Endothelial cell (in vitro differentiated cells): Measurements from ENCODE around the gene ABCD2. TPM values are rescaled to one million over a fixed set of nuclear protein-coding genes. Genes with fewer than 3 reads are reported as not detected.

Source experiments
- DNase-seq: peaks from one replicate; pipeline ENCODE4 v3.0.0; 2021; ENCODE audit warnings: low spot score
- H3K27ac Mint-ChIP-seq: one replicate; pipeline ENCODE4 v1.8.0; 2021; ENCODE audit warnings: mixed read lengths, inconsistent platforms; ENCODE audit not compliant: unreplicated experiment
- H3K27me3 Mint-ChIP-seq: one replicate; pipeline ENCODE4 v1.8.0; 2021; ENCODE audit warnings: mild to moderate bottlenecking, moderate library complexity, mixed read lengths, inconsistent platforms; ENCODE audit not compliant: unreplicated experiment
- H3K36me3 Mint-ChIP-seq: one replicate; pipeline ENCODE4 v1.8.0; 2021; ENCODE audit warnings: mild to moderate bottlenecking, low read depth, mixed read lengths, inconsistent platforms; ENCODE audit not compliant: unreplicated experiment
- H3K4me1 Mint-ChIP-seq: one replicate; pipeline ENCODE4 v1.8.0; 2021; ENCODE audit warnings: mild to moderate bottlenecking, mixed read lengths, inconsistent platforms; ENCODE audit not compliant: unreplicated experiment
- H3K4me3 Mint-ChIP-seq: one replicate; pipeline ENCODE4 v1.8.0; 2021; ENCODE audit warnings: mild to moderate bottlenecking, mixed read lengths, inconsistent platforms; ENCODE audit not compliant: unreplicated experiment
- H3K9me3 Mint-ChIP-seq: one replicate; pipeline ENCODE4 v1.8.0; 2021; ENCODE audit warnings: mixed read lengths, inconsistent platforms; ENCODE audit not compliant: unreplicated experiment
- total RNA-seq: library from RNA; stranded (reverse); fragmentation: NEBNext Ultra II Directional; extraction: Animal tissue kit (Norgen Biotek cat#: 25700); gene quantifications from one replicate; pipeline ENCODE4 v1.2.1, GENCODE V29; 2021; ENCODE audit not compliant: unreplicated experiment
- TF ChIP-seq, protein P1 (sequence below): fragments of 200-600 bp; sonication (generic); IDR thresholded peaks from one replicate; pipeline ENCODE4 v1.5.0; 2021; ENCODE audit warnings: antibody characterized with exemption; ENCODE audit not compliant: unreplicated experiment

The ABCD2 gene
- total RNA-seq, 1 donor from 2014 or later = not detected

- H3K4me3 Mint-ChIP-seq = peak overlapping the region; percentile 54
- peaks cover 5% of the 10 kb centered on the region for H3K36me3 Mint-ChIP-seq
- H3K9me3 Mint-ChIP-seq = no peaks in the 10 kb centered on the region
- H3K27me3 Mint-ChIP-seq = no peaks in the 10 kb centered on the region
- TF ChIP-seq, protein P1, sequence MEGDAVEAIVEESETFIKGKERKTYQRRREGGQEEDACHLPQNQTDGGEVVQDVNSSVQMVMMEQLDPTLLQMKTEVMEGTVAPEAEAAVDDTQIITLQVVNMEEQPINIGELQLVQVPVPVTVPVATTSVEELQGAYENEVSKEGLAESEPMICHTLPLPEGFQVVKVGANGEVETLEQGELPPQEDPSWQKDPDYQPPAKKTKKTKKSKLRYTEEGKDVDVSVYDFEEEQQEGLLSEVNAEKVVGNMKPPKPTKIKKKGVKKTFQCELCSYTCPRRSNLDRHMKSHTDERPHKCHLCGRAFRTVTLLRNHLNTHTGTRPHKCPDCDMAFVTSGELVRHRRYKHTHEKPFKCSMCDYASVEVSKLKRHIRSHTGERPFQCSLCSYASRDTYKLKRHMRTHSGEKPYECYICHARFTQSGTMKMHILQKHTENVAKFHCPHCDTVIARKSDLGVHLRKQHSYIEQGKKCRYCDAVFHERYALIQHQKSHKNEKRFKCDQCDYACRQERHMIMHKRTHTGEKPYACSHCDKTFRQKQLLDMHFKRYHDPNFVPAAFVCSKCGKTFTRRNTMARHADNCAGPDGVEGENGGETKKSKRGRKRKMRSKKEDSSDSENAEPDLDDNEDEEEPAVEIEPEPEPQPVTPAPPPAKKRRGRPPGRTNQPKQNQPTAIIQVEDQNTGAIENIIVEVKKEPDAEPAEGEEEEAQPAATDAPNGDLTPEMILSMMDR = no peak
- H3K27ac Mint-ChIP-seq = peak overlapping the region; percentile 69
- no peak for DNase-seq
- peaks cover 4% of the 10 kb centered on the region for H3K4me1 Mint-ChIP-seq
These were observed 1.4 kb upstream of the ABCD2 start for GRCh38 chr12:39620659-39621658.

GRCh38 chr12:39619316-39619659, 315 bp downstream of the ABCD2 start:
- Mint-ChIP-seq H3K27ac (no peak overlapping the region), H3K9me3 (no peaks in the 10 kb centered on the region), H3K4me1 (peaks cover 4% of the 10 kb centered on the region), H3K36me3 (peaks cover 5% of the 10 kb centered on the region), H3K27me3 (no peaks in the 10 kb centered on the region), H3K4me3 (no peak overlapping the region)
- TF ChIP-seq, protein P1 = no peak
- DNase-seq = no peak

DNA sequence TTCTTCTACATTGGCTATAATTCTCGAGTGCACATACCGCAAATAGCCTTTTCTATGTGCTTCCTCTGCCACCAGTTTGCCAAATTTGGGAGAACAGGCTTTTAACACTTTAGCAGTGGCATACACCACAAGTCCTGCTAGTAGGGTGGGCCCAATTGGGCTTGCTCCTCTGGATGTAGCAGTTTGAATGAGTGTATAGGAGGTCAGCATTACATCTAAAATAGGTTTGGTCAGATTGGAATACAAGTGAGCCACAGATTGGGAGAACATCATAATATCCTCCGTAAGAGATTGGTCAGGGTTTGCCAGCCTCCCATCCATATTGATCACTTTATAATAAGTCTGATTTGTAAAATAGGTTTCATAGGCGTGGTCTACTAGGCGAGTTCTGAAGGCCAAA, 902 bp downstream of the ABCD2 start:
- no peaks in the 10 kb centered on the region for H3K9me3 Mint-ChIP-seq
- no peak for DNase-seq
- no peak overlapping the region for H3K4me3 Mint-ChIP-seq
- peaks cover 4% of the 10 kb centered on the region for H3K4me1 Mint-ChIP-seq
- no peaks in the 10 kb centered on the region for H3K27me3 Mint-ChIP-seq
- peaks cover 5% of the 10 kb centered on the region for H3K36me3 Mint-ChIP-seq
- TF ChIP-seq, protein P1 = no peak
- no peak overlapping the region for H3K27ac Mint-ChIP-seq

DNA sequence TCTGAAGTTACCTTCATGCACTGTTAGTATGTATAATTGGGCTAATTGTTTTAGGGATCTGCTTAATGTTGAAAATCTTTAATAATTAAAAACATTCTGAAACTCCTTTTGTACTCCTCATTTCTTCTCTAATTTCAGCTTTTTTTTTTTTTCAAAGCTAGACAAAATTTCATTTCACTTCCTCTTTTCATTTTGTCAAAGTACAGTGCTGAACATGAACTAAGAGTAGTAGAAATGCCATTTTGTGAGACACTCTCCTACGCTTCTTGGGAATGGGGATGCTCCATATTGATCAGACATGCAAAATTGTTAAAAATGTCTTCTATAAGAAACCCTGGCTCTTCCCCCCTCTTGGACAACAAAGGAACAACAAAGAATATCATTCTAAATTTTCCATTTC, 1.7 kb downstream of the ABCD2 start:
- Mint-ChIP-seq H3K9me3 (no peaks in the 10 kb centered on the region), H3K27ac (no peak overlapping the region), H3K27me3 (no peaks in the 10 kb centered on the region), H3K36me3 (peaks cover 5% of the 10 kb centered on the region), H3K4me1 (peaks cover 4% of the 10 kb centered on the region), H3K4me3 (no peak overlapping the region)
- TF ChIP-seq, protein P1 = no peak
- DNase-seq = no peak

- Mint-ChIP-seq H3K4me3 (no peak overlapping the region), H3K36me3 (peaks cover 5% of the 10 kb centered on the region), H3K9me3 (no peaks in the 10 kb centered on the region), H3K4me1 (peaks cover 4% of the 10 kb centered on the region), H3K27ac (no peak overlapping the region), H3K27me3 (no peaks in the 10 kb centered on the region)
- no peak for DNase-seq
- TF ChIP-seq, protein P1 = no peak
These were observed 2.9 kb downstream of the ABCD2 start for GRCh38 chr12:39616666-39617065.
